RPMI8226 (cell line): Measurements from ENCODE around the gene USP15.

Source experiments
- DNase-seq: peaks from one replicate; pipeline ENCODE4 v3.0.0-alpha.2; 2015

Gene USP15

GRCh38 chr12:62285284-62285683 lies 25.1 kb downstream of the USP15 start:
- DNase-seq, result no peak

GRCh38 chr12:62288328-62288727 lies 28.1 kb downstream of the USP15 start:
- no peak for DNase-seq

- DNase-seq, result no peak
These were observed 30.6 kb downstream of the USP15 start for GRCh38 chr12:62290846-62291245.

GRCh38 chr12:62291864-62292760 lies 31.9 kb downstream of the USP15 start:
- DNase-seq, result no peak

GRCh38 chr12:62292761-62293344 lies 32.6 kb downstream of the USP15 start:
- no peak for DNase-seq

- no peak for DNase-seq
These were observed 34.2 kb downstream of the USP15 start for GRCh38 chr12:62294378-62294777.

GRCh38 chr12:62296001-62296400 lies 35.8 kb downstream of the USP15 start:
- DNase-seq, result no peak

- DNase-seq, result no peak
These were observed 37.1 kb downstream of the USP15 start for GRCh38 chr12:62297321-62297720.

GRCh38 chr12:62299617-62300016 lies 39.4 kb downstream of the USP15 start:
- DNase-seq, result no peak

GRCh38 chr12:62301080-62301798 lies 41.0 kb downstream of the USP15 start:
- DNase-seq, result no peak

GRCh38 chr12:62301799-62302133 lies 41.6 kb downstream of the USP15 start:
- no peak for DNase-seq

GRCh38 chr12:62304560-62304959 lies 44.4 kb downstream of the USP15 start:
- no peak for DNase-seq

- no peak for DNase-seq
These were observed 45.6 kb downstream of the USP15 start for GRCh38 chr12:62305778-62306177.

- DNase-seq, result no peak
These were observed 46.6 kb downstream of the USP15 start for GRCh38 chr12:62306569-62307530.

GRCh38 chr12:62308201-62308600 lies 48.0 kb downstream of the USP15 start:
- no peak for DNase-seq

GRCh38 chr12:62313727-62314380 lies 53.6 kb downstream of the USP15 start:
- no peak for DNase-seq

- no peak for DNase-seq
These were observed 56.8 kb downstream of the USP15 start for GRCh38 chr12:62317017-62317416.

GRCh38 chr12:62319058-62319457 lies 58.9 kb downstream of the USP15 start:
- DNase-seq, result no peak

GRCh38 chr12:62320054-62320453 lies 59.9 kb downstream of the USP15 start:
- no peak for DNase-seq

GRCh38 chr12:62323386-62323785 lies 63.2 kb downstream of the USP15 start:
- no peak for DNase-seq

GRCh38 chr12:62328296-62328921 lies 68.2 kb downstream of the USP15 start:
- no peak for DNase-seq

- DNase-seq, result no peak
These were observed 71.1 kb downstream of the USP15 start for GRCh38 chr12:62331306-62331705.
